Measurements from ENCODE around the gene CCL13. TPM values are rescaled to one million over a fixed set of nuclear protein-coding genes. Genes with fewer than 3 reads are reported as not detected.
A peak's percentile ranks its signal among the peaks of the same experiment; 100 is the strongest.
"Not testable (repeated sequence)": the region's sequence is repeated elsewhere in the genome, so short reads cannot be mapped to it uniquely, and the experiment has no call there.

The CCL13 gene
- polyA plus RNA-seq (ENCODE audit: low read depth in 6 of 6) = not detected

DNA sequence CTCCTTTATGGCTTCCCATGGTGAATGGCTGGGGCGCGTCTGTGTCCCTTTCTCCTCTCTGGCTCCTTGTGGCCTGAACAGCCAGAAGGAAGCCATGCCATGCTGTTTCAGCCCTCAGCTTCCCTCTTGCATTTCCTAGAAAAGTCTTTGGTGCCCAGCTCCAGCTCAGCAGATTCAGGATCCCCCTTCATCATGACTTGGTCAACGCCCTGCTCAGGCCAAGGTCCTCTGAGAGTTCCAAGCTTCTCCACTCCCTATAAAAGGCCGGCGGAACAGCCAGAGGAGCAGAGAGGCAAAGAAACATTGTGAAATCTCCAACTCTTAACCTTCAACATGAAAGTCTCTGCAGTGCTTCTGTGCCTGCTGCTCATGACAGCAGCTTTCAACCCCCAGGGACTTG lies at the start of gene CCL13:
TSS of gene CCL13 (plus strand) at position 287 of the 400 bp plus-strand sequence. CDS start at position 334, 47 bp downstream.
- no peak within 1 kb of the TSS for H3K27ac Mint-ChIP-seq
- H3K9me3 Mint-ChIP-seq = peaks cover 0 to 6% (median 5%) of the 10 kb centered on the region in 7 donors
- peak within 1 kb of the TSS in 1 of 8 donors; percentile 23 for H3K4me3 Mint-ChIP-seq
- H3K4me1 Mint-ChIP-seq = no peaks in the 10 kb centered on the region
- no peaks in the 10 kb centered on the region for H3K36me3 Mint-ChIP-seq
- DNase-seq = no peak
- no peak for ATAC-seq (ENCODE audit: low read depth in 2 of 2)
- H3K27me3 Mint-ChIP-seq = peaks cover 9 to 19% (median 13%) of the 10 kb centered on the region in 3 donors

- no peaks in the 10 kb centered on the region for H3K36me3 Mint-ChIP-seq
- peaks cover 28 to 41% (median 38%) of the 10 kb centered on the region in 3 donors for H3K27me3 Mint-ChIP-seq
- H3K4me3 Mint-ChIP-seq = no peak overlapping the region
- no peak overlapping the region for H3K27ac Mint-ChIP-seq
- H3K4me1 Mint-ChIP-seq = no peaks in the 10 kb centered on the region
- ATAC-seq (ENCODE audit: low read depth in 2 of 2) = no peak
- H3K9me3 Mint-ChIP-seq = no peaks in the 10 kb centered on the region
- no peak for DNase-seq
Observed at GRCh38 chr17:34307110-34307509, 49.2 kb upstream of the CCL13 start.

DNA sequence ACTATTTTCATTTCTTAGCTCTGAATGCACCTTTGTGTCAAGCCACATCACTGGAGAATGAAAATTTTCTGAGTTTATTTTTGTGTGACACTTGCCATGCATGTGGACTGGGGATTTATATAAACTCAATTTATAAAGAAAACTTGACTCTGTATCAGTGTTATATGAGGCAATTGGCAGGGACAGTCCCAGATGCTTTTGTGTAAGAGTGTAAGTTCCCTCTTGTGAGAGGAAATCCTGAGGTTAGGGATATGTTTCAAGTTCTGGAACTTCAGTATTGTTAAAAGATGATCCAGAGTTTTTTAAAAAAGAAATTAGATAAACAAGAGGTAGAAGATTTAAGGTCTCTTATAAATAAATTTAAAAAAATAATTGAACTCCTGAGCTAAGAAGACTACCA lies 47.9 kb upstream of the CCL13 start:
- no peak for ATAC-seq (ENCODE audit: low read depth in 2 of 2)

DNA sequence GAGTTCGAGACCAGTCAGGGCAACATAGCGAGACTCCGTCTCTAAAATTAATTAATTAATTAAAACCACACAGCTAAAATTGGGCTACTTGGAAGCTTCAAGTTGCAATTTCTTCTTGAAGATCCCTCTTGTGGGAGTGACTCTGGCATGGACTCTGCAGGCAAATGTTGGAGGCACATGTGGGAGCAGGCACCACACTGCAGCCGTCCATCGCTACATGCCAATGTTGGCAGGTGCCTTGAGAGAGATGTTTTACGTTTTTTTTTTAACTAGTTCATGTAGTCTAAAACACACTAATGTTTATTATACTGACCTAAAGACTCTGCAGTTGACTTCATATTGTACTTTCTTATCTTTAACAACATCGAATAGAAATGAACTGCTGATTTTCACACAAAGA lies 45.0 kb upstream of the CCL13 start:
- ATAC-seq (ENCODE audit: low read depth in 2 of 2) = no peak
- Mint-ChIP-seq H3K27ac (no peak overlapping the region), H3K36me3 (no peaks in the 10 kb centered on the region), H3K27me3 (peaks cover 23 to 48% (median 32%) of the 10 kb centered on the region in 3 donors), H3K4me1 (peaks cover 0 to 10% (median 7%) of the 10 kb centered on the region in 3 donors), H3K9me3 (no peaks in the 10 kb centered on the region), H3K4me3 (no peak overlapping the region)
- no peak for DNase-seq

More for the DNA sequence above, 47.9 kb upstream of the CCL13 start:
- Mint-ChIP-seq H3K9me3 (no peaks in the 10 kb centered on the region), H3K4me1 (no peaks in the 10 kb centered on the region), H3K4me3 (no peak overlapping the region), H3K27ac (no peak overlapping the region), H3K36me3 (no peaks in the 10 kb centered on the region), H3K27me3 (peaks cover 32 to 42% (median 34%) of the 10 kb centered on the region in 3 donors)
- DNase-seq = no peak

DNA sequence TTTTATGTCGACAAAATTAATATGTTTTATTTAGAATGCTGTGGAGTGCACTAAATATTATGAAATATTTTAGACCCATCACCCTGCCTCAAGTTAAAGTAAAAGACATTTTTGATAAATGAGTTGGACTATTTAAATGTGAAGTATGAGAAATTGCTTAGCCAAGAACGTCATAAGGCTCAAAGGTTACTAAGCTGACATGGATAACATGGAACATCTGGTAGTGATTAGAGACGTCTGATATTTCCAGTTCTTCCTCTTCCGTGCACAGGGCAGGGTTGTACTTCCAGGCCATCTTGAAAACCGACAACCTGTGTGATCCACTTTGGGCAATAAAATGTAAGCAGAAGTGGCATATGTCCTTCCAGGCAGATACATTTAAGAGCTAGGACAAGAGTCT lies 44.2 kb upstream of the CCL13 start:
- no peak overlapping the region for H3K4me3 Mint-ChIP-seq
- DNase-seq = no peak
- peaks cover 0 to 10% (median 7%) of the 10 kb centered on the region in 3 donors for H3K4me1 Mint-ChIP-seq
- no peaks in the 10 kb centered on the region for H3K9me3 Mint-ChIP-seq
- H3K27ac Mint-ChIP-seq = no peak overlapping the region
- no peaks in the 10 kb centered on the region for H3K36me3 Mint-ChIP-seq
- H3K27me3 Mint-ChIP-seq = peaks cover 30 to 40% (median 32%) of the 10 kb centered on the region in 3 donors
- no peak for ATAC-seq (ENCODE audit: low read depth in 2 of 2)

DNA sequence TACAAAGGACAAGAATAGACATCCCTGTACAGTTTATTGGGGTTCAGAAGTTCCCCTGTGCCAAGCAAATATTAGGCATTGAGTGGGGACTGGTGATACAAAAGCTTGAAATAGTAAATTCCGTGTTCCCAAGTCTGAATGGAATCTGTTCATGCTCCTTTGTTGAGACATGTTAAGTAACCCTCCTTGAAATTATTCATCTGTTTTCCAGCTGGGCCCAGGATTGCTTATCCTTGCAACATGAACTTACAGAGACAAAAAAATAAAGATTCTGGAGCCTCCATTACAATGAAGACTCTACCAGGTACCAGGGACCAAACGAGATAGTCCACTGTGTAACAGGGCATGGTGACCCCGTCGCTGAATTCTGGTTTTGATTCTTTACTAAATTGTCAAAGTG lies 43.1 kb upstream of the CCL13 start:
- H3K36me3 Mint-ChIP-seq = no peaks in the 10 kb centered on the region
- H3K4me3 Mint-ChIP-seq = no peak overlapping the region
- peaks cover 0 to 10% (median 7%) of the 10 kb centered on the region in 3 donors for H3K4me1 Mint-ChIP-seq
- DNase-seq = no peak
- peaks cover 23 to 30% (median 24%) of the 10 kb centered on the region in 3 donors for H3K27me3 Mint-ChIP-seq
- ATAC-seq (ENCODE audit: low read depth in 2 of 2) = no peak
- no peaks in the 10 kb centered on the region for H3K9me3 Mint-ChIP-seq
- H3K27ac Mint-ChIP-seq = peak overlapping the region in 1 of 6 donors; percentile 35

DNA sequence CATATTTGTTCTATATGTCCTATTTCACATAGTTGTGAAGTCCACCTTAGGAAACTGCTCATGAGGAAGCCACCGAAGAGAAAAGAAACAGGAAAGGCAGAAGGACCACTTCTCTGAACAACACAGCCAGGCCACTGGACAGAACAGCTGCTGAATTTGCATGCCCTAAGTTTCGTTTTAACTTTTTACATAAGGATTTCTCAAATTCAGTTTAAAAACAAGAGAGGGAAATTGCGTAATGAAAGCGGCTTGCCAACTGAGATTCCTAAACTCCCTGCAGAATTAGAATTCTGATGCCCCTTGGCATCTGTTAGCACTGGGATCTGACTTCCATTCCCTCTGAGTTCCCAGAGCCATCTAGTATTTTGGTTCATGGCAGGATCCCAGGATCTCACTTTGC lies 42.0 kb upstream of the CCL13 start:
- Mint-ChIP-seq H3K4me3 (no peak overlapping the region), H3K9me3 (no peaks in the 10 kb centered on the region), H3K36me3 (no peaks in the 10 kb centered on the region), H3K27me3 (peaks cover 22 to 28% (median 24%) of the 10 kb centered on the region in 3 donors), H3K27ac (no peak overlapping the region), H3K4me1 (peaks cover 0 to 10% (median 7%) of the 10 kb centered on the region in 3 donors)
- ATAC-seq (ENCODE audit: low read depth in 2 of 2) (no peak), DNase-seq (no peak)

DNA sequence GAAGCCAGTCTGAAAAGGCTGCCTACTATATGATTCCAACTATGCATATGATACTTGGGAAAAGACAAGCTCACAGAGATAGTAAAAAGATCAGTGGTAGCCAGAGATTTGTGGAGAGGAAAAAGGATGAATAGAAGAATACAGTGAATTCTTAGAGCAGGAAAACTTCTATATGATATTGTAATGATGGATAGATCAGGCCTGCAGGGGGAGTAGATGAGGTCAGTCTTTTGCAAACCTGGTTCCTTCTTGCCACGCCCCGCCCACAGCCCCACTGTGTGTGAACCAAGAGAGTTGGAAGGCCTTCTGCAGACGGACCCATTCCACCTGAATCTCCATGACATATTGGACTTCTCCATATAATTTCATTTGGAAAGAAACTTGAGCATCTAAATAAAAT lies 37.8 kb upstream of the CCL13 start:
- Mint-ChIP-seq H3K27me3 (peaks cover 7 to 32% (median 25%) of the 10 kb centered on the region in 3 donors), H3K27ac (no peak overlapping the region), H3K9me3 (peaks cover 0 to 7% (median 2%) of the 10 kb centered on the region in 7 donors), H3K4me3 (no peak overlapping the region), H3K4me1 (peaks cover 0 to 10% (median 7%) of the 10 kb centered on the region in 3 donors), H3K36me3 (no peaks in the 10 kb centered on the region)
- DNase-seq = no peak
- no peak for ATAC-seq (ENCODE audit: low read depth in 2 of 2)

DNA sequence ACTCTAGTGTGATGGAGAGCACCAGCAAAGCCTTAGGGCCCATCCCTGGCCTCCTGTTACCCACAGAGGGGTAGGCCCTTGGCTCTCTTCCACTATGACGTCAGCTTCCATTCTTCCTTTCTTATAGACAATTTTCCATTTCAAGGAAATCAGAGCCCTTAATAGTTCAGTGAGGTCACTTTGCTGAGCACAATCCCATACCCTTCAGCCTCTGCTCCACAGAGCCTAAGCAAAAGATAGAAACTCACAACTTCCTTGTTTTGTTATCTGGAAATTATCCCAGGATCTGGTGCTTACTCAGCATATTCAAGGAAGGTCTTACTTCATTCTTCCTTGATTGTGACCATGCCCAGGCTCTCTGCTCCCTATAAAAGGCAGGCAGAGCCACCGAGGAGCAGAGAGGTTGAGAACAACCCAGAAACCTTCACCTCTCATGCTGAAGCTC lies 37.2 kb upstream of the CCL13 start, which contains the start of gene CCL8:
TSS of gene CCL8 (plus strand) at position 397 of the 445 bp plus-strand sequence. CDS start 67 bp downstream, outside the sequence.
- Mint-ChIP-seq H3K27ac (no peak within 1 kb of the TSS), H3K27me3 (peaks cover 7 to 38% (median 22%) of the 10 kb centered on the region in 3 donors), H3K4me1 (peaks cover 0 to 8% (median 6%) of the 10 kb centered on the region in 3 donors), H3K4me3 (no peak within 1 kb of the TSS), H3K9me3 (peaks cover 5 to 13% (median 6%) of the 10 kb centered on the region in 7 donors), H3K36me3 (no peaks in the 10 kb centered on the region)
- no peak for ATAC-seq (ENCODE audit: low read depth in 2 of 2)
- no peak for DNase-seq

GRCh38 chr17:34321964-34322363 lies 34.3 kb upstream of the CCL13 start:
- Mint-ChIP-seq H3K27me3 (peaks cover 18 to 44% (median 18%) of the 10 kb centered on the region in 3 donors), H3K27ac (no peak overlapping the region), H3K4me1 (no peaks in the 10 kb centered on the region), H3K4me3 (no peak overlapping the region), H3K36me3 (peaks cover 7 to 16% of the 10 kb centered on the region in 2 donors), H3K9me3 (peaks cover 5 to 35% (median 21%) of the 10 kb centered on the region in 7 donors)
- ATAC-seq (ENCODE audit: low read depth in 2 of 2) = no peak
- DNase-seq = no peak

DNA sequence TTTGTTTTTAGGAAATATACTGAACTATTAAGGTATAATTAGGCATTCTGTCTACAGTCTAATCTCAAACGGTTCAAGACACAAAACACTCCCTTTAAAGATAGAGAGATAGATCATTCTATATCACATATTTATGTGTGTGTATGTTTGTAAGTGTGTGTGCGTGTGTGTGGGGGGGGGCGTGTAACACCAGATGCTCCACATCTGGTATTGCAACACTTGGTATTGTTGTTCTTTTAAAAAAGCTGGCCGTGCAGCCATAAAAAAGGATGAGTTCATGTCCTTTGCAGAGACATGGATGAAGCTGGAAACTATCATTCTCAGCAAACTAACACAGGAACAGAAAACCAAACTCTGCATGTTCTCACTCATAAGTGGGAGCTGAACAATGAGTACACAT lies 28.7 kb upstream of the CCL13 start:
- DNase-seq; ATAC-seq (ENCODE audit: low read depth in 2 of 2); H3K4me1 Mint-ChIP-seq; H3K27ac Mint-ChIP-seq; H3K4me3 Mint-ChIP-seq: not testable (repeated sequence)
- peaks cover 5 to 35% (median 21%) of the 10 kb centered on the region in 7 donors for H3K9me3 Mint-ChIP-seq
- H3K27me3 Mint-ChIP-seq = peaks cover 18 to 52% (median 29%) of the 10 kb centered on the region in 3 donors
- peaks cover 7 to 16% of the 10 kb centered on the region in 2 donors for H3K36me3 Mint-ChIP-seq

DNA sequence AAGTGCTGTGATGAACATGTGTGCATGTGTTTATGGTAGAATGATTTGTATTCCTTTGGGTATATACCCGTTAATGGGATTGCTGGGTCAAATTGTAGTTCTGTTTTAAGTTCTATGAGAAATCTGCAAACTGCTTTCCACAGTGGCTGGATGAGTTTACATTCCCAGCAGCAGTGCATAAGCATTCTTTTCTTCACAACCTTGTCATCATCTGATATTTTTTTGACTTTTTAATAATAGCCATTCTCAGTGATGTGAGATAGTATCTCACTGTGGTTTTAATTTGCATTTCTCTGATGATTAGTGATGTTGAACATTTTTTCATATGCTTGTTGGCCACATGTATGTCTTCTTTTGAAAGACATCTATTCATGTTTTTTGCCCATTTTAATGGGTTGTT lies 18.6 kb upstream of the CCL13 start:
- ATAC-seq (ENCODE audit: low read depth in 2 of 2) (no peak), DNase-seq (no peak)
- Mint-ChIP-seq H3K4me1 (peaks cover 0 to 15% (median 2%) of the 10 kb centered on the region in 3 donors), H3K27ac (no peak overlapping the region), H3K27me3 (peaks cover 33 to 79% (median 57%) of the 10 kb centered on the region in 3 donors), H3K4me3 (no peak overlapping the region), H3K36me3 (no peaks in the 10 kb centered on the region), H3K9me3 (peaks cover 0 to 19% (median 11%) of the 10 kb centered on the region in 7 donors)

GRCh38 chr17:34339138-34339770 lies 17.0 kb upstream of the CCL13 start:
- H3K4me1 Mint-ChIP-seq = peaks cover 0 to 15% (median 2%) of the 10 kb centered on the region in 3 donors
- H3K27ac Mint-ChIP-seq = no peak overlapping the region
- H3K4me3 Mint-ChIP-seq = no peak overlapping the region
- no peak for ATAC-seq (ENCODE audit: low read depth in 2 of 2)
- H3K27me3 Mint-ChIP-seq = peaks cover 35 to 82% (median 63%) of the 10 kb centered on the region in 3 donors
- DNase-seq = no peak
- peaks cover 0 to 19% (median 8%) of the 10 kb centered on the region in 7 donors for H3K9me3 Mint-ChIP-seq
- H3K36me3 Mint-ChIP-seq = no peaks in the 10 kb centered on the region

GRCh38 chr17:34341916-34342315 lies 14.4 kb upstream of the CCL13 start:
- peaks cover 34 to 71% (median 63%) of the 10 kb centered on the region in 3 donors for H3K27me3 Mint-ChIP-seq
- H3K4me3 Mint-ChIP-seq = no peak overlapping the region
- no peaks in the 10 kb centered on the region for H3K9me3 Mint-ChIP-seq
- no peaks in the 10 kb centered on the region for H3K36me3 Mint-ChIP-seq
- ATAC-seq (ENCODE audit: low read depth in 2 of 2) (no peak), DNase-seq (no peak)
- peaks cover 0 to 15% (median 2%) of the 10 kb centered on the region in 3 donors for H3K4me1 Mint-ChIP-seq
- no peak overlapping the region for H3K27ac Mint-ChIP-seq

All from naive B cell (primary cell).